Nephron (organoid): ENCODE results near the gene VWA3A.
"Not testable (repeated sequence)": the region's sequence is repeated elsewhere in the genome, so short reads cannot be mapped to it uniquely, and the experiment has no call there.

ENCODE experiments used
- H3K27ac Mint-ChIP-seq, 3 experiments: 2 replicates each; pipeline ENCODE4 v1.8.0; 2020; ENCODE audit warnings: mixed read lengths in 3 of 3, mild to moderate bottlenecking in 2 of 3, moderate library complexity in 1 of 3
- H3K27me3 Mint-ChIP-seq: 2 replicates; pipeline ENCODE4 v1.8.0; 2021; ENCODE audit warnings: low read depth, mild to moderate bottlenecking, moderate library complexity, mixed read lengths
- H3K36me3 Mint-ChIP-seq: 2 replicates; pipeline ENCODE4 v1.8.0; 2020; ENCODE audit warnings: low read depth, mixed read lengths
- H3K4me1 Mint-ChIP-seq: 2 replicates; pipeline ENCODE4 v1.8.0; 2020; ENCODE audit warnings: mixed read lengths
- H3K4me3 Mint-ChIP-seq, 3 experiments: 2 replicates each; pipeline ENCODE4 v1.8.0; 2020; ENCODE audit warnings: mild to moderate bottlenecking in 3 of 3, mixed read lengths in 3 of 3, moderate library complexity in 2 of 3
- H3K9me3 Mint-ChIP-seq: 2 replicates; pipeline ENCODE4 v1.8.0; 2020; ENCODE audit warnings: mixed read lengths
- TF ChIP-seq, protein P1 (sequence below), 3 experiments: fragments of 200-600 bp; sonication (generic); IDR thresholded peaks; one replicate each; pipeline ENCODE4 v1.5.0; 2021; ENCODE audit warnings: antibody characterized with exemption in 3 of 3; ENCODE audit not compliant: unreplicated experiment in 3 of 3

VWA3A gene

DNA sequence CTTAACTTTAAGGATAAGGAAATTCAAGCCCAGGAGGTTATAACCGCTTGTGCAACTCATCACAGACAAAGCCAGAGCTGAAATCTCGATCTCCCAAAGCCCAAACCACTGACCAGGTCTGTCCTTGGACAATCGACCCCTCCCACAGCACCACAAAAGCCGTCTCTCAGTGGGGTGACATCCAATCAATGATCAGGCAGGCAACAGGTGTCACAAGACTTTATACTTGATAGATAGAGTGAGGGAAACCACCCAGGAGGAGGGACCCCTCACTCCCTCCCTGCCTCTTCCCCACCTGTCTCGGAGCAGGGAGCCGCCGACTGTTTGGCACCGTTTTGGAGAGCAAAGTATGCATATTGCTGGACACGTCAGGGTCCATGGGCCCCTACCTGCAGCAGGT lies 55.5 kb downstream of the VWA3A start:
- Mint-ChIP-seq H3K4me3 (no peak overlapping the region), H3K27ac (no peak overlapping the region), H3K36me3 (no peaks in the 10 kb centered on the region)

GRCh38 chr16:22151246-22151998 lies 59.1 kb downstream of the VWA3A start:
- H3K4me1 Mint-ChIP-seq = no peaks in the 10 kb centered on the region
- H3K27ac Mint-ChIP-seq = no peak overlapping the region
- no peaks in the 10 kb centered on the region for H3K36me3 Mint-ChIP-seq
- H3K27me3 Mint-ChIP-seq = peaks cover 20% of the 10 kb centered on the region
- no peak overlapping the region for H3K4me3 Mint-ChIP-seq
- H3K9me3 Mint-ChIP-seq = no peaks in the 10 kb centered on the region
- TF ChIP-seq, protein P1, sequence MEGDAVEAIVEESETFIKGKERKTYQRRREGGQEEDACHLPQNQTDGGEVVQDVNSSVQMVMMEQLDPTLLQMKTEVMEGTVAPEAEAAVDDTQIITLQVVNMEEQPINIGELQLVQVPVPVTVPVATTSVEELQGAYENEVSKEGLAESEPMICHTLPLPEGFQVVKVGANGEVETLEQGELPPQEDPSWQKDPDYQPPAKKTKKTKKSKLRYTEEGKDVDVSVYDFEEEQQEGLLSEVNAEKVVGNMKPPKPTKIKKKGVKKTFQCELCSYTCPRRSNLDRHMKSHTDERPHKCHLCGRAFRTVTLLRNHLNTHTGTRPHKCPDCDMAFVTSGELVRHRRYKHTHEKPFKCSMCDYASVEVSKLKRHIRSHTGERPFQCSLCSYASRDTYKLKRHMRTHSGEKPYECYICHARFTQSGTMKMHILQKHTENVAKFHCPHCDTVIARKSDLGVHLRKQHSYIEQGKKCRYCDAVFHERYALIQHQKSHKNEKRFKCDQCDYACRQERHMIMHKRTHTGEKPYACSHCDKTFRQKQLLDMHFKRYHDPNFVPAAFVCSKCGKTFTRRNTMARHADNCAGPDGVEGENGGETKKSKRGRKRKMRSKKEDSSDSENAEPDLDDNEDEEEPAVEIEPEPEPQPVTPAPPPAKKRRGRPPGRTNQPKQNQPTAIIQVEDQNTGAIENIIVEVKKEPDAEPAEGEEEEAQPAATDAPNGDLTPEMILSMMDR (IDR thresholded peaks at IDR 0.05; ENCODE audit: unreplicated experiment in 3 of 3) = no peak

More for the DNA sequence above, 55.5 kb downstream of the VWA3A start:
- H3K4me1 Mint-ChIP-seq = no peaks in the 10 kb centered on the region
- no peaks in the 10 kb centered on the region for H3K9me3 Mint-ChIP-seq
- H3K27me3 Mint-ChIP-seq = peaks cover 20% of the 10 kb centered on the region
- TF ChIP-seq, protein P1 (IDR thresholded peaks at IDR 0.05; ENCODE audit: unreplicated experiment in 3 of 3) = no peak

GRCh38 chr16:22152316-22152715 lies 60.0 kb downstream of the VWA3A start:
- no peaks in the 10 kb centered on the region for H3K36me3 Mint-ChIP-seq
- H3K27me3 Mint-ChIP-seq = peaks cover 18% of the 10 kb centered on the region
- H3K27ac Mint-ChIP-seq = no peak overlapping the region
- no peaks in the 10 kb centered on the region for H3K4me1 Mint-ChIP-seq
- TF ChIP-seq, protein P1 (IDR thresholded peaks at IDR 0.05; ENCODE audit: unreplicated experiment in 3 of 3) = no peak
- no peak overlapping the region for H3K4me3 Mint-ChIP-seq
- H3K9me3 Mint-ChIP-seq = no peaks in the 10 kb centered on the region

DNA sequence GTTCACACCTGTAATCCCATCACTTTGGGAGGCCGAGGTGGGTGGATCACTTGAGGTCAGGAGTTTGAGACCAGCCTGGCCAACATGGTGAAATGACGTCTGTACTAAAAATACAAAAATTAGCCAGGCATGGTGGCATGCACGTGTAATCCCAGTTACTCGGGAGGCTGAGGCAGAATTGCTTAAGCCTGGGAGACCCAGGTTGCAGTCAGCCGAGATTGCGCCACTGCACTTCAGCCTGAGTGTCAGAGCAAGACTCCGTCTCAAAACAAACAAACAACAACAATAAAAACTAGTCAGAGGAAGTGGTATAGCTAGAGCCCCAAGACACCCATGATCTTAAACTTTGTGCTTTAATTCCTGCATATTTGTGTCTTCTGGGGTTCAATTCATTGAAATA lies 60.7 kb downstream of the VWA3A start:
- not testable (repeated sequence) for H3K4me1 Mint-ChIP-seq, H3K4me3 Mint-ChIP-seq, H3K9me3 Mint-ChIP-seq, H3K36me3 Mint-ChIP-seq, H3K27ac Mint-ChIP-seq
- H3K27me3 Mint-ChIP-seq = peaks cover 18% of the 10 kb centered on the region

DNA sequence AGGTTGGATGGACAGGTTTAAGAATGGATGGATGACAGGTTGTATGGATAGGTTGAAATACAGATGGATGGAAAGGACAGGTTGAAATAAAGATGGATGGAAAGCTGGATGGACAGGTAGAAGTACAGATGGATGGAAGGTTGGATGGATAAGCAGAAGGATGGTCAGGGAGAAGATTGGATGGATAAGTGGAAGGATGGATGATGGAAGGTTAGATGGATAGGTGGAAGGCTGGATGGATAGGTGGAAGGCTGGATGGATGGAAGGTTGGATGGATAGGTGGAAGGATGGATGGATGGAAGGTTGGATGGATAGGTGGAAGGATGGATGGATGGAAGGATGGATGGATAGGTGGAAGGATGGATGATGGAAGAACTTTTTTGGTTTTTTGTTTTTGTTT lies 69.1 kb downstream of the VWA3A start:
- no peaks in the 10 kb centered on the region for H3K4me1 Mint-ChIP-seq
- peak overlapping the region in 1 of 3 experiments; percentile 26 for H3K4me3 Mint-ChIP-seq
- H3K27me3 Mint-ChIP-seq = peaks cover 75% of the 10 kb centered on the region
- H3K9me3 Mint-ChIP-seq = peaks cover 6% of the 10 kb centered on the region
- no peak overlapping the region for H3K27ac Mint-ChIP-seq
- TF ChIP-seq, protein P1 (IDR thresholded peaks at IDR 0.05; ENCODE audit: unreplicated experiment in 3 of 3) = no peak
- H3K36me3 Mint-ChIP-seq = no peaks in the 10 kb centered on the region

- H3K4me3 Mint-ChIP-seq = peak within 1 kb of the TSS in 2 of 3 experiments; percentile 8 to 26
- H3K36me3 Mint-ChIP-seq = no peaks in the 10 kb centered on the region
- peaks cover 74% of the 10 kb centered on the region for H3K27me3 Mint-ChIP-seq
Observed at GRCh38 chr16:22161999-22162655, 69.8 kb downstream of the VWA3A start, which contains the start of gene SDR42E2. SDR42E2 (plus strand) TSS chr16:22162506; CDS start chr16:22165583, 3,077 bp downstream.

More at GRCh38 chr16:22161999-22162655, 69.8 kb downstream of the VWA3A start, which contains the start of gene SDR42E2:
- H3K9me3 Mint-ChIP-seq = peaks cover 6% of the 10 kb centered on the region
- TF ChIP-seq, protein P1 (IDR thresholded peaks at IDR 0.05; ENCODE audit: unreplicated experiment in 3 of 3) = no peak
- no peak within 1 kb of the TSS for H3K27ac Mint-ChIP-seq
- no peaks in the 10 kb centered on the region for H3K4me1 Mint-ChIP-seq
